ENCODE results near the gene SLC44A4. TPM values are rescaled to one million over a fixed set of nuclear protein-coding genes. Genes with fewer than 3 reads are reported as not detected.

SLC44A4 gene
- 0.05 to 0.21 TPM in 2 of 5 replicates, not detected in the others for total RNA-seq (2022; extraction: Qiagen RNA extraction; ENCODE audit: low read depth)

GRCh38 chr6:31878726-31879125 is at the start of gene SLC44A4:
Gene SLC44A4 (minus strand): TSS chr6:31878997. CDS start chr6:31878980, 17 bp downstream.

GRCh38 chr6:31927242-31927862 is 48.6 kb upstream of the SLC44A4 start, which contains the start of gene C2:
Gene C2 (plus strand): TSS chr6:31927717. CDS start chr6:31927753, 36 bp downstream.

GRCh38 chr6:31901953-31902643 is 23.3 kb upstream of the SLC44A4 start, which contains the start of gene ZBTB12:
Gene ZBTB12 (minus strand): TSS chr6:31902086. CDS start chr6:31901305, 781 bp downstream.

GRCh38 chr6:31897612-31898382 is 19.0 kb upstream of the SLC44A4 start, which contains the start of gene EHMT2:
Gene EHMT2 (minus strand): TSS chr6:31897698. CDS start chr6:31897677, 21 bp downstream.

GRCh38 chr6:31862344-31863235 is 16.2 kb downstream of the SLC44A4 start, which contains the start of gene NEU1:
Gene NEU1 (minus strand): TSS chr6:31862821. CDS start chr6:31862776, 45 bp downstream.

GRCh38 chr6:31827286-31828079 is 51.3 kb downstream of the SLC44A4 start, which contains the start of gene HSPA1B:
Gene HSPA1B (plus strand): TSS chr6:31827738. CDS start chr6:31827951, 213 bp downstream.

GRCh38 chr6:31815025-31815838 is 63.6 kb downstream of the SLC44A4 start, which contains the start of the genes HSPA1A and HSPA1L:
Gene HSPA1A (plus strand): TSS chr6:31815543. CDS start chr6:31815757, 214 bp downstream.
Gene HSPA1L (minus strand): TSS chr6:31815283. CDS start chr6:31811972, 3,311 bp downstream.

Other genes starting within 250 kb of the SLC44A4 start
- gene BAG6, start 226.3 kb downstream of the SLC44A4 start, total RNA-seq (2022; extraction: Qiagen RNA extraction; ENCODE audit: low read depth): 114 to 149 TPM (median 138 TPM) in 5 replicates
- 2.6 to 4.5 TPM (median 3.1 TPM) in 5 replicates for gene APOM, start 223.1 kb downstream of the SLC44A4 start, total RNA-seq (2022; extraction: Qiagen RNA extraction; ENCODE audit: low read depth)
- gene C6orf47, start 218.2 kb downstream of the SLC44A4 start, total RNA-seq (2022; extraction: Qiagen RNA extraction; ENCODE audit: low read depth): 10.6 to 12.7 TPM (median 12.1 TPM) in 5 replicates
- gene GPANK1, start 214.0 kb downstream of the SLC44A4 start, total RNA-seq (2022; extraction: Qiagen RNA extraction; ENCODE audit: low read depth): 8.2 to 10.4 TPM (median 9.7 TPM) in 5 replicates
- 167 to 186 TPM (median 177 TPM) in 5 replicates for gene CSNK2B, start 212.9 kb downstream of the SLC44A4 start, total RNA-seq (2022; extraction: Qiagen RNA extraction; ENCODE audit: low read depth)
- gene LY6G5B, start 209.0 kb downstream of the SLC44A4 start, total RNA-seq (2022; extraction: Qiagen RNA extraction; ENCODE audit: low read depth): 3.6 to 5.4 TPM (median 4.3 TPM) in 5 replicates
- gene LY6G5C, start 197.9 kb downstream of the SLC44A4 start, total RNA-seq (2022; extraction: Qiagen RNA extraction; ENCODE audit: low read depth): 1.3 to 2.5 TPM (median 1.7 TPM) in 5 replicates
- gene ABHD16A, start 175.7 kb downstream of the SLC44A4 start, total RNA-seq (2022; extraction: Qiagen RNA extraction; ENCODE audit: low read depth): 12.8 to 19.4 TPM (median 18.7 TPM) in 5 replicates
- gene LY6G6F, start 172.1 kb downstream of the SLC44A4 start, total RNA-seq (2022; extraction: Qiagen RNA extraction; ENCODE audit: low read depth): not detected in 5 replicates
- gene LY6G6D, start 163.6 kb downstream of the SLC44A4 start, total RNA-seq (2022; extraction: Qiagen RNA extraction; ENCODE audit: low read depth): not detected in 5 replicates
- 0.14 TPM in 1 of 5 replicates, not detected in the others for gene LY6G6C, start 157.3 kb downstream of the SLC44A4 start, total RNA-seq (2022; extraction: Qiagen RNA extraction; ENCODE audit: low read depth)
- not detected in 5 replicates for gene MPIG6B, start 155.6 kb downstream of the SLC44A4 start, total RNA-seq (2022; extraction: Qiagen RNA extraction; ENCODE audit: low read depth)
- gene DDAH2, start 149.7 kb downstream of the SLC44A4 start, total RNA-seq (2022; extraction: Qiagen RNA extraction; ENCODE audit: low read depth): 26.8 to 31.8 TPM (median 27.9 TPM) in 5 replicates
- 486 to 498 TPM (median 493 TPM) in 5 replicates for gene CLIC1, start 142.5 kb downstream of the SLC44A4 start, total RNA-seq (2022; extraction: Qiagen RNA extraction; ENCODE audit: low read depth)
- gene MSH5, start 139.0 kb downstream of the SLC44A4 start, total RNA-seq (2022; extraction: Qiagen RNA extraction; ENCODE audit: low read depth): 10.5 to 13.8 TPM (median 12.5 TPM) in 5 replicates
- 1.6 to 3.9 TPM (median 3.7 TPM) in 5 replicates for gene SAPCD1, start 116.3 kb downstream of the SLC44A4 start, total RNA-seq (2022; extraction: Qiagen RNA extraction; ENCODE audit: low read depth)
- 1.2 to 2.0 TPM (median 1.5 TPM) in 5 replicates for gene VWA7, start 101.7 kb downstream of the SLC44A4 start, total RNA-seq (2022; extraction: Qiagen RNA extraction; ENCODE audit: low read depth)
- 47.4 to 59.1 TPM (median 53.3 TPM) in 5 replicates for gene VARS1, start 83.2 kb downstream of the SLC44A4 start, total RNA-seq (2022; extraction: Qiagen RNA extraction; ENCODE audit: low read depth)
- gene LSM2, start 72.0 kb downstream of the SLC44A4 start, total RNA-seq (2022; extraction: Qiagen RNA extraction; ENCODE audit: low read depth): 52.2 to 66.7 TPM (median 61.9 TPM) in 5 replicates
- 0.82 to 1.5 TPM (median 1.3 TPM) in 5 replicates for gene HSPA1L, start 63.7 kb downstream of the SLC44A4 start, total RNA-seq (2022; extraction: Qiagen RNA extraction; ENCODE audit: low read depth)
- 148 to 264 TPM (median 205 TPM) in 5 replicates for gene HSPA1A, start 63.5 kb downstream of the SLC44A4 start, total RNA-seq (2022; extraction: Qiagen RNA extraction; ENCODE audit: low read depth)
- 116 to 191 TPM (median 162 TPM) in 5 replicates for gene HSPA1B, start 51.3 kb downstream of the SLC44A4 start, total RNA-seq (2022; extraction: Qiagen RNA extraction; ENCODE audit: low read depth)
- gene NEU1, start 16.2 kb downstream of the SLC44A4 start, total RNA-seq (2022; extraction: Qiagen RNA extraction; ENCODE audit: low read depth): 24.9 to 34.9 TPM (median 25.5 TPM) in 5 replicates
- gene EHMT2, start 18.7 kb upstream of the SLC44A4 start, total RNA-seq (2022; extraction: Qiagen RNA extraction; ENCODE audit: low read depth): 23.1 to 27.6 TPM (median 27.1 TPM) in 5 replicates
- gene ZBTB12, start 23.1 kb upstream of the SLC44A4 start, total RNA-seq (2022; extraction: Qiagen RNA extraction; ENCODE audit: low read depth): 3.1 to 4.0 TPM (median 3.5 TPM) in 5 replicates
- gene C2, start 48.7 kb upstream of the SLC44A4 start, total RNA-seq (2022; extraction: Qiagen RNA extraction; ENCODE audit: low read depth): 0.07 to 0.43 TPM (median 0.23 TPM) in 5 replicates
- 1.6 to 3.3 TPM (median 2.4 TPM) in 5 replicates for gene CFB, start 67.1 kb upstream of the SLC44A4 start, total RNA-seq (2022; extraction: Qiagen RNA extraction; ENCODE audit: low read depth)
- 73.9 to 80.8 TPM (median 79.3 TPM) in 5 replicates for gene NELFE, start 80.0 kb upstream of the SLC44A4 start, total RNA-seq (2022; extraction: Qiagen RNA extraction; ENCODE audit: low read depth)
- gene SKIC2, start 80.2 kb upstream of the SLC44A4 start, total RNA-seq (2022; extraction: Qiagen RNA extraction; ENCODE audit: low read depth): 16.7 to 25.7 TPM (median 25.0 TPM) in 5 replicates
- 10.4 to 12.0 TPM (median 11.0 TPM) in 5 replicates for gene DXO, start 93.1 kb upstream of the SLC44A4 start, total RNA-seq (2022; extraction: Qiagen RNA extraction; ENCODE audit: low read depth)
- gene C4A, start 103.1 kb upstream of the SLC44A4 start, total RNA-seq (2022; extraction: Qiagen RNA extraction; ENCODE audit: low read depth): 0.87 to 1.7 TPM (median 0.93 TPM) in 5 replicates
- 0.53 to 1.4 TPM (median 1.1 TPM) in 5 replicates for gene C4B, start 135.8 kb upstream of the SLC44A4 start, total RNA-seq (2022; extraction: Qiagen RNA extraction; ENCODE audit: low read depth)
- gene CYP21A2, start 159.4 kb upstream of the SLC44A4 start, total RNA-seq (2022; extraction: Qiagen RNA extraction; ENCODE audit: low read depth): 0.08 TPM in 1 of 5 replicates, not detected in the others
- gene TNXB, start 230.3 kb upstream of the SLC44A4 start, total RNA-seq (2022; extraction: Qiagen RNA extraction; ENCODE audit: low read depth): 0.42 to 1.3 TPM (median 0.65 TPM) in 5 replicates
- gene ATF6B, start 249.2 kb upstream of the SLC44A4 start, total RNA-seq (2022; extraction: Qiagen RNA extraction; ENCODE audit: low read depth): 25.5 to 33.4 TPM (median 33.2 TPM) in 5 replicates